ENCODE measurements around the gene OR51F1.

- TF ChIP-seq CTCF (conservative IDR thresholded peaks at IDR 0.05; ENCODE audit: low read depth, low read length) (no peak), EZH2 (IDR thresholded peaks at IDR 0.05; ENCODE audit: borderline replicate concordance, low read depth, low read length, poor library complexity, severe bottlenecking) (no peak)
These were observed 38.7 kb upstream of the OR51F1 start for GRCh38 chr11:4808476-4808875.
